OCI-LY7 (cell line): ENCODE data around the gene UBE2G2. TPM values are rescaled to one million over a fixed set of nuclear protein-coding genes. Genes with fewer than 3 reads are reported as not detected.

Experiments
- BruUV-seq: library from RNA; stranded (reverse); fragments of 400-500 nt; replicated peaks from 2 replicates; lab custom pipeline; 2021; lab: Mats Ljungman, UMichigan
- CTCF ChIA-PET: fragments of 300-600 bp; sonication (Branson Sonifier 250); formaldehyde crosslinking; loops from one replicate; lab custom pipeline; 2022; ENCODE audit warnings: antibody characterized with exemption; ENCODE audit not compliant: unreplicated experiment; lab: Charles Lee
- POLR2A ChIA-PET: fragments of 300-600 bp; sonication (Branson Sonifier 250); formaldehyde crosslinking; loops from one replicate; lab custom pipeline; 2022; ENCODE audit warnings: antibody characterized with exemption; lab: Charles Lee
- DNase-seq: peaks from one replicate; pipeline ENCODE4 v3.0.0-alpha.2; 2015; ENCODE audit warnings: low spot score
- H2AFZ ChIP-seq: fragments of 200-600 bp; sonication (generic), shearing (Covaris generic); 2 replicates; pipeline ENCODE4 v1.6.1; 2014; ENCODE audit warnings: mild to moderate bottlenecking, antibody characterized with exemption, low read length, moderate library complexity
- H3K27ac ChIP-seq: fragments of 200-600 bp; sonication (generic); 2 replicates; pipeline ENCODE4 v1.5.1; 2014; ENCODE audit warnings: mixed run types, low read depth, mild to moderate bottlenecking, moderate library complexity, low read length, inconsistent platforms; ENCODE audit not compliant: poor library complexity, severe bottlenecking
- H3K36me3 ChIP-seq: fragments of 200-600 bp; sonication (generic); 2 replicates; pipeline ENCODE4 v1.6.1; 2014; ENCODE audit warnings: mild to moderate bottlenecking, antibody characterized with exemption, low read length, moderate library complexity, mixed read lengths; ENCODE audit not compliant: insufficient read depth
- H3K4me1 ChIP-seq: fragments of 200-600 bp; sonication (generic); 2 replicates; pipeline ENCODE4 v1.5.1; 2014; ENCODE audit warnings: mild to moderate bottlenecking, low read length; ENCODE audit not compliant: insufficient read depth, poor library complexity, severe bottlenecking
- H3K4me2 ChIP-seq: fragments of 200-600 bp; sonication (generic); 2 replicates; pipeline ENCODE4 v1.6.1; 2014; ENCODE audit warnings: mild to moderate bottlenecking, low read length
- H3K4me3 ChIP-seq: fragments of 200-600 bp; sonication (generic); 2 replicates; pipeline ENCODE4 v1.5.1; 2014; ENCODE audit warnings: mild to moderate bottlenecking, low read depth, low read length; ENCODE audit not compliant: poor library complexity, severe bottlenecking
- H3K79me2 ChIP-seq: fragments of 200-600 bp; sonication (generic); 2 replicates; pipeline ENCODE4 v1.6.1; 2016; ENCODE audit warnings: low read depth, mild to moderate bottlenecking, low read length, moderate library complexity, mixed read lengths; ENCODE audit not compliant: insufficient read depth
- H3K9me2 ChIP-seq: fragments of 200-600 bp; sonication (generic); 2 replicates; pipeline ENCODE4 v1.6.1; 2016; ENCODE audit warnings: mild to moderate bottlenecking, low read length, mixed read lengths; ENCODE audit not compliant: insufficient read depth
- H3K9me3 ChIP-seq: fragments of 200-600 bp; sonication (generic); 2 replicates; pipeline ENCODE4 v1.6.1; 2014; ENCODE audit warnings: mild to moderate bottlenecking, mixed run types, low read length, mixed read lengths
- H4K20me1 ChIP-seq: fragments of 200-600 bp; sonication (generic); 2 replicates; pipeline ENCODE4 v1.6.1; 2014; ENCODE audit warnings: mild to moderate bottlenecking, antibody characterized with exemption, low read length, moderate library complexity, mixed read lengths; ENCODE audit not compliant: insufficient read depth
- EZH2phosphoT487 ChIP-seq: fragments of 200-600 bp; sonication (generic); IDR thresholded peaks from 2 replicates; pipeline ENCODE4 v1.6.1; 2018; ENCODE audit warnings: low read depth, borderline replicate concordance, mild to moderate bottlenecking, mixed run types, antibody characterized with exemption, low read length, moderate library complexity, mixed read lengths
- intact Hi-C: fragments of 100-400 bp; cut with micrococcal nuclease; formaldehyde crosslinking; loops from one replicate; pipeline ENCODE4 v1.10.0; 2022; ENCODE audit not compliant: unreplicated experiment
- total RNA-seq, 2 experiments: library from RNA; depleted of rRNA in 1 of 2; stranded (reverse); fragments of >200 nt in 1 of 2; shearing (Covaris generic) in 1 of 2; gene quantifications; 2 replicates each; pipeline ENCODE4 v1.2.3, GENCODE V29; 2014 to 2022
- TF ChIP-seq, protein P1 (sequence below): fragments of 200-600 bp; sonication (generic); conservative IDR thresholded peaks from 2 replicates; pipeline ENCODE4 v1.5.1; 2014; ENCODE audit warnings: mild to moderate bottlenecking, antibody characterized with exemption, low read length, moderate library complexity, mixed read lengths

Gene UBE2G2
- total RNA-seq, 2 experiments from 2014 or later: 104 to 141 TPM

DNA sequence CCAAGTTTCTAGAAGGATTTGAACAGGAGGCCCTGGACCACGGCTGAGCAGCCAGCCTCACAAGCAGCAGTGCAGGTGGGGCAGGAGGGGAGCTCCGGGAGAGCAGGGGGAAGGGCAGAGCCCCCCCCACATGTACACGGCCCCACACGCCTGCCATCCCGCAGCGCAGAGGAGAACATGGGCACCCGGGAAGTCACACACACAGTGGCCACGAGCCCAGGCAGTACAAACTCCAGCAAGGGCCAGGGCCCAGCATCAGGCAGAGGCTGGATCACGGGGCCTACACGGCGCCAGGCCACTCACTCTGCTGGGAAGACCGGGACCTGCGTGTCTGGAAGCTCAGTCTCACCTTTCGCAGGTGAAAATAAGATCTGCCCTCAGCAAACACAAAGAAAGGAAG lies 11.0 kb upstream of the UBE2G2 start:
- Histone ChIP-seq H4K20me1 (peaks cover 4% of the 10 kb centered on the region; the same call in 1 of the 2 replicates), H3K79me2 (peaks cover 13% of the 10 kb centered on the region; the same call in 1 of the 2 replicates), H3K36me3 (peaks cover 37% of the 10 kb centered on the region; the same call in 1 of the 2 replicates), H3K4me3 (no peak overlapping the region), H3K4me2 (no peak overlapping the region), H3K9me2 (no peaks in the 10 kb centered on the region), H3K4me1 (peaks cover 6% of the 10 kb centered on the region), H3K9me3 (no peaks in the 10 kb centered on the region), H3K27ac (no peak overlapping the region), H2AFZ (no peak overlapping the region)
- no peak for TF ChIP-seq EZH2phosphoT487
- TF ChIP-seq, protein P1, sequence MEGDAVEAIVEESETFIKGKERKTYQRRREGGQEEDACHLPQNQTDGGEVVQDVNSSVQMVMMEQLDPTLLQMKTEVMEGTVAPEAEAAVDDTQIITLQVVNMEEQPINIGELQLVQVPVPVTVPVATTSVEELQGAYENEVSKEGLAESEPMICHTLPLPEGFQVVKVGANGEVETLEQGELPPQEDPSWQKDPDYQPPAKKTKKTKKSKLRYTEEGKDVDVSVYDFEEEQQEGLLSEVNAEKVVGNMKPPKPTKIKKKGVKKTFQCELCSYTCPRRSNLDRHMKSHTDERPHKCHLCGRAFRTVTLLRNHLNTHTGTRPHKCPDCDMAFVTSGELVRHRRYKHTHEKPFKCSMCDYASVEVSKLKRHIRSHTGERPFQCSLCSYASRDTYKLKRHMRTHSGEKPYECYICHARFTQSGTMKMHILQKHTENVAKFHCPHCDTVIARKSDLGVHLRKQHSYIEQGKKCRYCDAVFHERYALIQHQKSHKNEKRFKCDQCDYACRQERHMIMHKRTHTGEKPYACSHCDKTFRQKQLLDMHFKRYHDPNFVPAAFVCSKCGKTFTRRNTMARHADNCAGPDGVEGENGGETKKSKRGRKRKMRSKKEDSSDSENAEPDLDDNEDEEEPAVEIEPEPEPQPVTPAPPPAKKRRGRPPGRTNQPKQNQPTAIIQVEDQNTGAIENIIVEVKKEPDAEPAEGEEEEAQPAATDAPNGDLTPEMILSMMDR: no peak
- no TSS peak for BruUV-seq
- ChIA-PET CTCF (no interaction called here), POLR2A (no interaction called here)
- no peak for DNase-seq
- intact Hi-C loops: no loop called here

DNA sequence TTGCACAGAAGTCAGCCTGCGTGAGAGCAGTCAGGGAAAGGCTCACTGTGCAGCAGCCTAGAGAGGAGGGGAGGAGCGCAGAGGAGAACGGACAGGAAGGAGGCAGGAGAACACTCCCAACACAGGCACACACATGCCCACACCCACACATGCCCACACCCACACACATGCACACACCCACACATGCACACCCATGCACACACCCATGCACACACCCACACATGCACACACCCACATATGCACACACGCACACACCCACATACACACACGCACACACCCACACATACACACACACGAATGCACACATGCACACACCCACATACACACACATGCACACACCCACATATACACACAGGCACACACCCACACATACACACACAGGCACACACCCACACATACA lies 9.2 kb upstream of the UBE2G2 start:
- H3K27ac ChIP-seq: no peak overlapping the region
- no TSS peak for BruUV-seq
- TF ChIP-seq, protein P1: no peak
- no peak for TF ChIP-seq EZH2phosphoT487
- intact Hi-C loops: no loop called here
- no peaks in the 10 kb centered on the region for H3K9me3 ChIP-seq
- H3K4me2 ChIP-seq: no peak overlapping the region
- no peaks in the 10 kb centered on the region for H4K20me1 ChIP-seq
- peaks cover 50% of the 10 kb centered on the region for H3K36me3 ChIP-seq
- no peak for DNase-seq
- ChIA-PET CTCF (no interaction called here), POLR2A (no interaction called here)
- H2AFZ ChIP-seq: no peak overlapping the region
- H3K79me2 ChIP-seq: peaks cover under 1% of the 10 kb centered on the region; the same call in 1 of the 2 replicates
- H3K4me3 ChIP-seq: no peak overlapping the region
- no peaks in the 10 kb centered on the region for H3K9me2 ChIP-seq
- H3K4me1 ChIP-seq: no peaks in the 10 kb centered on the region

DNA sequence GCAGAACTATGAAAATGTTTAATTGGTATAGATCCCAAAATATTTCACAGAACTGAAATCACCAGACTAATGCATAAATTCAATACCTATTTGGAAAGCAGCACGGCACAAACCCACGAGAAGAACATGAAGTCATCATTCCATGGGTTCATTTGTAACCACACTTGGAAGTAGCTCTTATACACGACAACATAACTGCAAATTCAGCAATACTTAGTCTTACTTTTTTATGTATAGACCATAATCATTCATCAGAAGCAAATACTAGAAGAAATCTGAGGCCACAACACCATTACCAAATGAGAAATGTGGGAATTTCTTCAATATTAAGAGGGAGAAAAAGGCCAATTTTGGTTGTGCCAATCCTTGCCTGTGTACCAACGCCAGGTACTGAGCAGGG lies 4.2 kb upstream of the UBE2G2 start:
- ChIA-PET CTCF (no interaction called here), POLR2A (no interaction called here)
- Histone ChIP-seq H3K79me2 (peaks cover 15% of the 10 kb centered on the region), H3K4me2 (no peak overlapping the region), H3K9me2 (no peaks in the 10 kb centered on the region), H3K9me3 (no peaks in the 10 kb centered on the region), H2AFZ (no peak overlapping the region), H4K20me1 (peaks cover under 1% of the 10 kb centered on the region; the same call in 1 of the 2 replicates), H3K4me3 (no peak overlapping the region), H3K27ac (no peak overlapping the region), H3K36me3 (peaks cover 70% of the 10 kb centered on the region), H3K4me1 (peaks cover 10% of the 10 kb centered on the region)
- BruUV-seq: TSS peak; percentile 24
- DNase-seq: no peak
- TF ChIP-seq, protein P1: no peak
- no peak for TF ChIP-seq EZH2phosphoT487
- intact Hi-C loops: no loop called here
